HG03354 (cell line): ENCODE results near the gene C17orf75.
A peak's percentile ranks its signal among the peaks of the same experiment; 100 is the strongest.
"Not testable (repeated sequence)": the region's sequence is repeated elsewhere in the genome, so short reads cannot be mapped to it uniquely, and the experiment has no call there.

Experiments used
- ATAC-seq: cut with Tn5 transposase; IDR thresholded peaks from one replicate; pipeline ENCODE4 v1.9.1; 2021; ENCODE audit warnings: mild to moderate bottlenecking; ENCODE audit not compliant: unreplicated experiment, poor library complexity, severe bottlenecking

C17orf75 gene

DNA sequence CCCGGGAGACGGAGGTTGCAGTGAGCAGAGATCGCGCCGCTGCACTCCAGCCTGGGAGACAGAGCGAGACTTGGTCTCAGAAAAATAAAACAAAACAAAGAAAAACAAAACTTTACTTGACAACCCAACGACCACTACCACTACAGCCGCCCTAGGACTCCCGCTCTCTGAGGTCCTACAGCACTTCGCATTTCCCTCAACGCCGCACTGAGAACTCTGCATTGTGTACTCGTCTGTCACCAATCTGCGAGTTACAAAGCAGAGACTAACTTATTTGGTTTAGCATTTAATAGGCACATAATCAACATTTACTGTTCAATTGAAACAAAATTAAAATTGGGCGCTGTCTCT is 7.5 kb upstream of the C17orf75 start:
- ATAC-seq = peak; percentile 19

DNA sequence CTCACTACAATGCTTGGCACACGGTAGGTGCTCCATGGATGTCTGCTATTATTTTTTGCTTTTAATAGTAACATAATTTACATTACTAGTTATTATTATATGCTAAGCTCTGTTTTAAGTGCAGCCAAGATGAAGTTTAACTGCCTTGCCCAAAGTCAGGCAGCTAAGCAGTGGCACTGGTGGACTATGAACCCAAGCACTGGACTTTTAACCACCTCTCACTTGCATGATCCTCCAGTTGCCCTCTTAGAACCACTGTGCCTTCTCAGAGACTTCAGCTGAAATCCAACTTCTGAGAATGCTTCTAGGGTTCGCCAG is 6.5 kb upstream of the C17orf75 start:
- ATAC-seq = no peak

DNA sequence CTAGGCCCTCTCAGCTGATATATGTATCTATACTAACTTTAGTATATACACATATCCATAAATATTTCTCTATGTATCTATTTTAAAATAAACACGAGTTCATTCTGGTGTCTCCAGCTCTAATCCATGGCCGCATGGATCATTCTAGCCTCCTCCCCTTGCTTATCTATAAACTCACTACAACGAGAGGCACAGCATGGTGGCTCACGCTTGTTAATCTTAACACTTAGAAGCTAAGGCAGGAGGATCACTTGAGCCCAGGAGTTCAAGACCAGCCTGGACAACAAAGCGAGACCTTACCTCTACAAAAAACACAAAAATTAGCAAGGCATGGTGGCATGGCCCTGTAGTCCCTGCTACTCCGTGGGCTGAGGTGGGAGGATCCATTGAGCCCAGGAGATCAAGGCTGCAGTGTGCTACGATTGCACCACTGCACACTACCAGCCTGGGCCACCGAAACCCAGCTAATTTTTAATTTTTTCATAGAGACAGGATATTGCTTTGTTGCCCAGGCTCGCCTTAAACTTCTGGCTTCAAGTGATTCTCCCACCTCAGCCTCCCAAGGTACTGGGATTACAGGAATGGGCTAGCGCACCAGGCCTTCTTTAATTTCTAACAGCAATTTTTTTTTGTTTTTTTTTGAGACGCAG is 4.1 kb upstream of the C17orf75 start:
- no peak for ATAC-seq

DNA sequence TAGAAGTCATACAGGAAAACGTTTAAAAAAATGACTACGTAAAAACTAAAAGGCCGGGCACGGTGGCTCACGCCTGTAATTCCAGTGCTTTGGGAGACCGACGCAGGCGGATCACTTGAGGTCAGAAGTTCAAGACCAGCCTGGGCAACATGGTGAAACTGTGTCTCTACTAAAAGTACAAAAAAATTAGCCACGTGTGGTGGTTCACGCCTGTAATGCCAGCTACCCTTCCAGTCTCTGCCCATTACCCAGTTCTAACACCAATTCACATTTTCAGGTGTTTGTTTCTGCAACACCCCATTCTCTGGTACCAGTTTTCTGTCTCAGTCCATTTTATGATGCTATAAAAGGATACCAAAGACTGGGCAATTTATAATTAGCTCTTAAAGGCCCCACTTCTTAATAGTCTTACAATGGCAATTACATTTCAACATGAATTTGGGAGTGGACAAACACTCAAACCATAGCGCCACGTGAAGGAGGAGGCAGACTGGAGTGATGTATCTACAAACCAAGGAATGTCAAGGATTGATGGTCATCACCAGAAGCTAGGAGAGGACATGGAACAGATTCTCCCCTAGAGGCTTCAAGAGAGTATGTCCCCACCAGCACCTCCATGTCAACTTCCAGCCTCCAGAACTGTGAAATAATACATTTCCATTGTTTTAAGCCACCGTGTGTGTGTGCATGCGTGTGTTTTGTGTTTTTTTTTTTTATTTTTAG is 791 bp upstream of the C17orf75 start:
- ATAC-seq = no peak

DNA sequence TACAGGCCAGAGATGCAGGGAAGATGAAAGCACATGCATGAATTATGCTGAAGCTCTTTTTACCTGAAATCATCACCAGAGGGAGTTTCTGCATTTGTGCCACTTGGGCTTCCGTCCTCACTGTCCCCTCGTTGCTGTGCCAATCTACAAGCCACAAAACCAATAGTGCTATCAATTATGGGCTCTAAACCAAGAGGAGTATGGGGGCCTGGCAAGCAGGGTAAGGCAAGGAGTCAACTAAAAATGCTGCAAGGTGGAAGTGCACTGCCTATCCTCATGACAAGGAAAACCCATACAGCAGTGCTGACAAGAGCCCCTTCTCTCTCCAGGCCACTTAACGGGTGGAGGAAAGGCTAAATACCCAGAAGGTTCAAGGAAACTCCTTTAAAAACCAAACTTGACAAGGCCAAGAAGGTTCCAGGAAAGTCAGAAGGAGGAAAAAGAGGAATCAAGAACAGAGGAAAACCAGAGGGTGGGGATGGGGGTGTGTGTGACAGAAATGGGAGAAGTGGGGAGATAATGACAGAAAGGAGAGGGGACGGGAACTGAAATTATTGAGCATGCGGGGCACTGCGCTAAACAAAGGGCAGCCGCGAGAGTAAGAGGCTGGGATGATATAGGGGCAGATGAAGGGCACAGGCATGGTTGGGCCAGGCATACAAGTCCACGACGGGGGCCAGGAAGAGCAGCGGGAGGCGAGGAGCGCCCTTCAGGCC is 674 bp downstream of the C17orf75 start:
- ATAC-seq = peak; percentile 36

DNA sequence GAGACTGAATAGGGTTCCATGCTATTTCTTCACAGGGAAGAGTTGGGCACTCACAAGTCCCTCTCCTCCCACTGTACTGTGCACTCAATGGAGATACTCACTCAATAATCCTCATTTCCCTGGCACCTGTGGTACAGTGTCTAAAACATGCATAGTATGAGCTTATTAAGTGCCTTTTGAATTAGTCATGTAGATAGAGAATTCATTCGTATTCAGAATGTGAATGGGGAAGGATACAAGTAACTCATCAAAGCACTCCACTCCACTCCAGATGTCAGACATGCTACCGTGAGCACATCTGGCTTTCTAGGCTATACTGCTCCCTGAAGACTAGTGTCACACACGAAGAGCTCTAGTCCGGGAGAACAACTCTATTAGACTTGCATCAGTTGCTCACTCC is 6.3 kb downstream of the C17orf75 start:
- no peak for ATAC-seq

DNA sequence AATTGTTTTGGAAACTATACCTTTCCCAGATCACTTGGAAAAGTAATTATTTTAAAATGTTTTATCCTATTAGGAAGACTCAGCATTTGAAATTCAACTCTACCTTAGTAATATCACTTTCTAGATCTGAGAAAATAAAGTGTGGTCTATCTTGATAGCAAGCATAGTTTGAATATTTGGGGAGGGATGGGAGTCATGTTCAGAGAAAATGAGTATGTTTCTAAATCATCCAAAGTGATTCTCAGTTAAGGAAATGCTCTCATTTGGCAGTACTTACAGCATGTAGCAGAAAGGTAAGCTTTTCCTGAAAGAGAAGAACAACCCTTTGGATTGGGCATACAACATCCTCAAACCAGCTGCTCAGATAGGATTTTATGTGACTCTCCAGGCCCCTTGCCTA is 6.9 kb downstream of the C17orf75 start:
- ATAC-seq = no peak

DNA sequence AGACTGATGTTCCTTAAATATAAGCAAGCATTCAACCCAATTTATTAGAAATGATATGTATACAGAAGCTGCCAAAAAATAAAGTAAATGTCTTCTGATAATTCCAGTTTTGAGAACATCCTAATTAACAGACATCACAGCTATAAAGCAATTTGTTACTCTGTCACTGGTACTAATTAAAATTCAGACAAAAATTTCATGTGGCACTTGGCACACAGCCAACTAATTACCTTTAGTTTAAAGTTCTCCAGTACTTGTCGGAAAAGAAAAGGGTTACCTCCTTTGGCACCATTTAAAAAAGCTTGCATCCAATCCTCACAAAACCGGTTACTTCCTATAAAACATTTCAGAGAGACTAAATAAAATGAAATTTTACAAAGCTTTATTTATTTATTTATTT is 8.8 kb downstream of the C17orf75 start:
- no peak for ATAC-seq

DNA sequence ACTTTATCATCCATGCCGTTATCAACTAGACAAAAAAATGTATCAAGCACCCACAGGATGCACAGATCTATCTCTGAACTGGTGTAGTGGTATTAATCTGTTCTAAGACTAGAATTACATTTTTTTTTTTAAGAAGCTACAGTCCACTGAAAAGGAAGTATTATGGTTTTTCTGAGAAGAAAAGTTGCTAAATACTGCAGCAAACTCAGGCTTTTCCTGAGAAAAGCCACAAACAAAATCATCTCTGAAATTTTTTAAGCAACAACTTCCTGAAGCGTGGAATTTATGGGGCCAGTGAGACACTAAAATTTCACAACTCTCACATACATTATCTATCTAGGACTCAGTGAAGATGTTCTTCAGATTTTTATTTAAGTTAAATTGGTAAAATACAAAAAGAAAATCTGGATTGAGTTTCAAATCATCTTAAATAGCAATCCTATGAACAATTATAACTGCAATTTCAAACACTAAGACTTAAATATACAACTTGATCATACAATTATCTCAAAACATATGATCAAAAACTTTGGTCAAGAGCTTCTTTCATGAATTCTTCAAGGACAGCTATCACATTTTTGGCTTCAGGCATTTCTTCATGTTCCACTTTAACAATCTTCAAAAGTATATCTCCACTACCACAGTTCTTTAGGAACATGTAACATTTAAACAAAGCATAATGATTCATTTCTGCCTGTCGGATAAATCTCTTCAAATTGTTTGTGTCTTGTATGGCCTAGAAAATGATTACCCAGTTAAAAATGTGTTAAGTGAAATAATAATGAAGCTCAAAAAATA is 10.5 kb downstream of the C17orf75 start:
- no peak for ATAC-seq

DNA sequence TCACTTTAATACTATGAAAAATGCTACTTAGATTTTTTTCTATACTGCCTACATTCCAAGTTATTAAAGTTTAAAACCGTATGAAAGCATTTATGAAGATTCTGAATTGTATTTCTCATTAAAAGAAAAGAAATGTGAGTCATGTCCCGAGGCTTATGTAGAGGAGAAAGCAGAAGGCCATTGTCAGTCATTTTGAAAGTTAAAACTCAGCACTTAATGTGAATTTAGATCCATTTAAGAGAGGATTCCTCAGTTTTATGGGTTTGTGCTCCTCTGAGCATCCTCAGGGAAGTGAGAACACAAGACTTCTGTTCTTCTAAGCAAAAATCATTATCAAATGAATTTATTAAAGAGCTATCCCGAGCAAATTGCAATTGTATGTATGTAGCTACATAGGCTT is 11.8 kb downstream of the C17orf75 start:
- ATAC-seq = no peak

DNA sequence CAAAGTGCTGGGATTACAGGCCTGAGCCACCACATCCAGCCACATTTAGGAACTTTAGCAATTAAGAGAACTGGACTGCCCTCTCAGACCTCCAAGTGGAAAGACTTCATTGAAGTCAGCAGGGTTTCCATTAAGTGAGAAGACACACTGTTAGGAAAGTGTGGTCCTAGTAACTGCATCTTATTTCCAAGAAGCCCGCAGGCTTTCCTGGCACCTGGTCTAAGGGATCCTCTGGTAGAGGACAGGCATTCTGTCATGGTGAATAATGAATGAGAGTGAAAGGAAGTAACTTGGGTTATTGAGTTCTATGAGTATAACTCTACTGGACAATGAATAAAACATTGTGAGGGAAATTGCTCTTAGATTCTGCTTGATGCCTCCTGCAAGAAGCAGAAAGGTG is 14.1 kb downstream of the C17orf75 start:
- no peak for ATAC-seq

DNA sequence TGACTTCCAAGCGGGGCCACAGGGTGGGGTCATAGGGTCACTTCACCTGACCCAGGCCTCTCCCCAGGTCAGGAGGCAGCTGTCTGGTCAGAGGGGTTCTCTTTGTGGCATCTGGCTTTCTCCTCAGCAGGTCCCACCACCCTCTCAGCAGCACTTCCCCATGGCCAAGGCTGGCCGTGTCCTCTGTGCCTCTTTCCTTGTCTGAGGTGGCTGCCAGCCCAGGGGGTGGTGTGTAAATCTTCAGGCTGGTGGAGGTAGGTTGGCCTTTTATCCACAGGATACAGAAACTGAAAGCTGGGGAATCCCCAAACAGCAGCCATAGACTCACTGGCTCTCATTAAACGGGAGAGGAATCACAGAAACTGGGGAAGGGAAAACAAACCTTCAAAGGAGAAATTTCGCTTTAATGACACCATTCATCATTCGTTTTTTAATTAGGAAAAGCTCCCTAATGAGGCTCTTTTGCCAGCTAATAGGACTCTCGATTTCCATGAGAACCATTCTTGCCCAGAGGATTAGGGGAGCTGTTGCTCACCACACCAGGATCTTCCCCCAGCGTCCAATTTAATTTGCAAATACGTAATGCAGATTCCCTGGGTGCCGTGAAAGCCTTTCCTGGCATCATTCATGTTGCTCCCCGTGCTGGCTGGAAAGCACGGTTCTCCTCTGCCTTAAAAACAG is 18.0 kb downstream of the C17orf75 start:
- no peak for ATAC-seq

DNA sequence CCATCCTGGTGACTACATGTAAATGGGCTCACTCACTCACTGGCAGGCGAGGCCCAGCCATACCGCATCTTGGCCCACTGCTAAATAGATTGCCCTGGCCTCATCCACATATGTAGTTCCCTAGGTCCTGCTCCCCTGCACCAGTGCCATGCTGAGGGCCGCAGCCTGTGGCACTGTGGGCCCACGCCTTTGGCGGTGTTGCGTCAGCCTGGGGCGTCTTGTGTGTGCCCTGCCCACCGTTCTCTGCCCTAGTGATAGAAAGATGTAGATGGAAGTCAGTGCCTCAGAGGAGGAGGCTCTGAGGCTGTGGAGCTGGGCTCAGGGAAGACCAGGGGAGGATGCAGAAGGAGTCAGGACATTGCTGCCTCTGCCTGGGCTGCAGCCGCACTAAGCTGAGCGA is 18.9 kb downstream of the C17orf75 start:
- no peak for ATAC-seq

DNA sequence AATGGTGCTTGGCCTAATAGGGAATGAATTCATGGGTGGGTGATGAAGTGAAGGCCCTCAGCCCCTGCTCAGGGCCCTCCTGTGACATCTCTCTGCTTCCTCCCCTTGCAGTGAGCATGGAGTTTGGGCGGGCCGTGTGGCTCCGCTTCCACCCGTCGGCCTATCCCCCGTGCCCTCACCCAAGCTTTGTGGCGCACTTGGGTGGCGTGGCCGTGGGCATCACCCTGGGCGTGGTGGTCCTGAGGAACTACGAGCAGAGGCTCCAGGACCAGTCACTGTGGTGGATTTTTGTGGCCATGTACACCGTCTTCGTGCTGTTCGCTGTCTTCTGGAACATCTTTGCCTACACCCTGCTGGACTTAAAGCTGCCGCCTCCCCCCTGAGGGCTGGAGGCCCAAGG is 21.1 kb downstream of the C17orf75 start:
- ATAC-seq = no peak

DNA sequence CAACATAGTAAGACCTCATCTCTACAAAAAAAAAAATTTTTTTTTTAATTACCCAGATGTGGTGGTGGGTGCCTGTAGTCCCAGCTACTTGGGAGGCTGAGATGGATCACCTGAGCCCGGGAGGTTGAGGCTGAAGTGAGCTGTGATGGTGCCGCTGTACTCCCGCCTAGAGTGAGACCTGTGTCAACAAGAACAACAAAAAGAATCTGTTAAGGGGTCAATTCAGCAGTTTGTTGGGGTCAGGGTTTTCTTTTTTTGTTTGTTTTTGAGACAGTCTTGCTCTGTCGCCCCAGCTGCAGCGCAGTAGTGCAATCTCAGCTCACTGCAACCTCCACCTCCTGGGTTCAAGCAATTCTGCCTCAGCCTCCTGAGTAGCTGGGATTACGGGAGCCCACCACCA is 21.9 kb downstream of the C17orf75 start:
- not testable (repeated sequence) for ATAC-seq

DNA sequence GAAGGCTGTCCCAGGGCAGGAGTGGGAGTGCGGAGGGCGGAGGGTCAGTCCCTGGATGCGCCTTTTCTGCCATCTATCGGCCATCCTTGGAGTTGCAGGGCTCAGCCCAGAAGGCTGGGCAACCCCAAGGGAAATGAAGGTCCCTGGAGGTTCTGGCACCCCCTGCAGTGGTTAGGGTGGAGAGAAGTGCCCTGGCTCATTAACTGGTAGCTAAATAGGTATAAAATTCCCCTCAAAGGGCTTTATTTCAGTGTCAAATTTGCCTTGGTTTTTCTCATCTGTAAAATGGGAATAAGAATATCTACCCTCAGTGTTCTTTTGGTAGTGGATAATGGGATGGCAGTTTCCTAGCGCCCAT is 22.4 kb downstream of the C17orf75 start:
- peak; percentile 80 for ATAC-seq

DNA sequence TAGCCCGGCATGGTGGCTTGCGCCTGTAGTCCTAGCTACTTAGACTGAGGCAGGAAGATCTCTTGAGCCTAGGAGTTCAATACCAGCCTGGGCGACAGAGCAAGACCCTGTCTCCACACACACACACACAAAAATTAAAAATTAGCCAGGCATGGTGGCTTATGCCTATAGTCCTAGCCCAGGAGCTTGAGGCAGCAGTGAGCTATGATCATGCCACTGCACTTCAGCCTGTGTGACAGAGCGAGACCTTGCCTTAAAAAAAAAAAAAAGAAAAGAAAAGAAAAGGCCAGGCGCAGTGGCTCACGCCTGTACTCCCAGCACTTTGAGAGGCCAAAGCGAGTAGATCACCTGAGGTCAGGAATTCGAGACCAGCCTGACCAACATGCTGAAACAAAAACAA is 23.9 kb downstream of the C17orf75 start:
- no peak for ATAC-seq

DNA sequence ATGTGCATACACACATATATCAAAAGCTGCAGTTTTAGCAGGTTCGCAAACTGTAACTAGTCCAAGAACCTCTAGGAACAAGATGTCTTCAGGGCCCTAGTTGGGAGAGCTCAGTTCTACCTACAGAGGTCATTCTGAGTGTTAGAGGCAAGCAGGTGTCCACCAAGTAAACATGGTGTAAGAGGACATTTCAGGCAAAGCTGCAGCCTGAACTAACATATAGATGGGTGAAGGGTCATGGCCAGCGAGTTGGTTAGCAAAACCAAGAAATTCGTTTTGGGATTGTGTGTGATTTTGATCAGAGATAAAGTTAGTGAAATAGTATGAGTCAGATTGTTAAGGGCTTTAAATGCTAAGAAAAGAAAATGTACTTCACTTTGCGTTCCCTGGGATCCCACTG is 24.6 kb downstream of the C17orf75 start:
- ATAC-seq = no peak

DNA sequence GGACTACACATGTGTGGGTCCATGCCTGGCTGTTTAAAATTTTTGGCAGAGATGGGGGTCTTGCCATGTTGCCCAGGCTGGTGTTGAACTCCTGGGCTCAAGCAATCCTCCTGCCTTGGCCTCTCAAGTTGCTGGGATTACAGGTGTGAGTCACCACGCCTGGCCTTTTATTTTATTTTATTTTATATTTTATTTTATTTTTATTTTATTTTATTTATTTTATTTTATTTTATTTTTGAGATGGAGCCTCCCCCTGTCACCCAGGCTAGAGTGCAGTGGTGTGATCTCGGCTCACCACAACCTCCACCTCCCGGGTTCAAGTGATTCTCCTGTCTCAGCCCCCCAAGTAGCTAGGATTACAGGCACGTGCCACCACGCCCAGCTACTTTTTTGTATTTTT is 25.3 kb downstream of the C17orf75 start:
- not testable (repeated sequence) for ATAC-seq

DNA sequence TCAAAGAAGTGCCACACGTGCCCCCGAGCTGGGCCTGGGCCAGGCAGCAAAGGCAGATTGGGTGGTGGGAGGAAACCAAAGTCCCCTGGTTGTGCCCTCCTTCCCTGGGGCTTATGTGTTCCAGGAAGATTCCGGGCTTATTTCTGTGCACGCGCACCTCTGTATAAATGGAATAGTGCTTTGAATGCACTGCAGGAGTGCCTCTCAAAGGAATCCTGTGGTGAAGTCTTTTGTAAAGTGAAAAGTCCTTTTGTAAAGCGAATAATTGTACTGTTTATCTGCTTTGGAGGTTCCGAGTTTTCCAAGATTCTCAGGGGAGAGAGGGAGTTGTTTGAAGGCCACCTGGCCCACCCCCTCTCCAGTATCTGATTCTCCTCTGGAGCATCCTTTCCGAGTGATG is 26.8 kb downstream of the C17orf75 start:
- ATAC-seq = no peak
